WI38 (cell line): Measurements from ENCODE around the gene SNX15.
A peak's percentile ranks its signal among the peaks of the same experiment; 100 is the strongest.
"Not testable (repeated sequence)": the region's sequence is repeated elsewhere in the genome, so short reads cannot be mapped to it uniquely, and the experiment has no call there.

Experiments used
- H3K4me3 ChIP-seq: 2 replicates; pipeline ENCODE4 v1.5.1; 2011; ENCODE audit warnings: low read depth, mild to moderate bottlenecking, control low read depth, low read length
- CTCF ChIP-seq: IDR thresholded peaks from 2 replicates; pipeline ENCODE4 v1.5.1; 2012; ENCODE audit warnings: low read depth, mild to moderate bottlenecking, control low read depth, low read length

Gene SNX15

GRCh38 chr11:64996327-64996709 is 30.9 kb upstream of the SNX15 start:
- peak overlapping the region; percentile 54 for H3K4me3 ChIP-seq
- TF ChIP-seq CTCF: no peak

GRCh38 chr11:64996710-64997380 is 30.4 kb upstream of the SNX15 start, which contains the start of gene BATF2:
BATF2 (minus strand) TSS chr11:64996971; CDS start chr11:64996914, 57 bp downstream.
- peak within 1 kb of the TSS; percentile 54 for H3K4me3 ChIP-seq
- peak; percentile 48 for TF ChIP-seq CTCF

- no peak overlapping the region for H3K4me3 ChIP-seq
- no peak for TF ChIP-seq CTCF
Measured at GRCh38 chr11:64998141-64998540, 29.1 kb upstream of the SNX15 start.

- no peak for TF ChIP-seq CTCF
- no peak overlapping the region for H3K4me3 ChIP-seq
Measured at GRCh38 chr11:64998690-64999431, 28.4 kb upstream of the SNX15 start.

- TF ChIP-seq CTCF: no peak
- no peak overlapping the region for H3K4me3 ChIP-seq
Measured at GRCh38 chr11:64999478-64999877, 27.8 kb upstream of the SNX15 start.

GRCh38 chr11:65002706-65003105 is 24.5 kb upstream of the SNX15 start:
- no peak overlapping the region for H3K4me3 ChIP-seq
- TF ChIP-seq CTCF: no peak

GRCh38 chr11:65003282-65003681 is 24.0 kb upstream of the SNX15 start:
- no peak for TF ChIP-seq CTCF
- H3K4me3 ChIP-seq: no peak overlapping the region

- not testable (repeated sequence) for H3K4me3 ChIP-seq
Measured at GRCh38 chr11:65003968-65004367, 23.3 kb upstream of the SNX15 start.
